Measurements from ENCODE around the gene CSNK1D.
A peak's percentile ranks its signal among the peaks of the same experiment; 100 is the strongest.
"Not testable (repeated sequence)": the region's sequence is repeated elsewhere in the genome, so short reads cannot be mapped to it uniquely, and the experiment has no call there.

The CSNK1D gene

GRCh38 chr17:82214012-82214628 is 59.4 kb downstream of the CSNK1D start:
- H3K9me3 ChIP-seq (ENCODE audit: insufficient read depth, low read length): no peaks in the 10 kb centered on the region
- no peaks in the 10 kb centered on the region for H3K36me3 ChIP-seq (replicated peaks; ENCODE audit: low read depth, low read length)
- peaks cover 14% of the 10 kb centered on the region for H3K79me2 ChIP-seq (ENCODE audit: low read length)
- H3K9ac ChIP-seq (ENCODE audit: low read length): no peak overlapping the region; the same call in 1 of the 2 replicates
- H3K4me3 ChIP-seq (ENCODE audit: low read length): no peak overlapping the region; the same call in 1 of the 2 replicates
- no peak overlapping the region for H2AFZ ChIP-seq (ENCODE audit: low read depth, low read length)
- H3K27me3 ChIP-seq (ENCODE audit: low read depth, low read length): no peaks in the 10 kb centered on the region
- H3K4me2 ChIP-seq (ENCODE audit: low read length): peak overlapping the region; percentile 78
- no peak overlapping the region for H3K27ac ChIP-seq (ENCODE audit: low read length)
- H4K20me1 ChIP-seq (ENCODE audit: insufficient read depth, low read length): no peaks in the 10 kb centered on the region
- TF ChIP-seq EZH2phosphoT487 (IDR thresholded peaks at IDR 0.05; ENCODE audit: low read depth): no peak
- TF ChIP-seq CTCF (IDR thresholded peaks at IDR 0.05; ENCODE audit: low read depth, low read length): no peak
- peaks cover 36% of the 10 kb centered on the region for H3K4me1 ChIP-seq (ENCODE audit: low read length)

- Histone ChIP-seq H2AFZ (ENCODE audit: low read depth, low read length) (no peak overlapping the region; the same call in 1 of the 2 replicates), H3K4me3 (ENCODE audit: low read length) (peak overlapping the region; percentile 92), H3K79me2 (ENCODE audit: low read length) (peaks cover 14% of the 10 kb centered on the region), H3K36me3 (replicated peaks; ENCODE audit: low read depth, low read length) (no peaks in the 10 kb centered on the region), H3K9ac (ENCODE audit: low read length) (peak overlapping the region; percentile 92), H3K4me2 (ENCODE audit: low read length) (peak overlapping the region; percentile 78), H3K27ac (ENCODE audit: low read length) (peak overlapping the region; percentile 47), H3K27me3 (ENCODE audit: low read depth, low read length) (no peaks in the 10 kb centered on the region), H3K9me3 (ENCODE audit: insufficient read depth, low read length) (no peaks in the 10 kb centered on the region), H4K20me1 (ENCODE audit: insufficient read depth, low read length) (no peaks in the 10 kb centered on the region), H3K4me1 (ENCODE audit: low read length) (peaks cover 36% of the 10 kb centered on the region)
- TF ChIP-seq EZH2phosphoT487 (IDR thresholded peaks at IDR 0.05; ENCODE audit: low read depth): no peak
These were observed 60.1 kb downstream of the CSNK1D start for GRCh38 chr17:82213251-82214011.

GRCh38 chr17:82212331-82213250 is 60.9 kb downstream of the CSNK1D start, which contains the start of gene CCDC57:
Gene CCDC57, minus strand, starts transcription at chr17:82212842. Its CDS starts 10,898 bp downstream, at chr17:82201944.
- H3K79me2 ChIP-seq (ENCODE audit: low read length): peaks cover 14% of the 10 kb centered on the region
- TF ChIP-seq EZH2phosphoT487 (IDR thresholded peaks at IDR 0.05; ENCODE audit: low read depth) (no peak), CTCF (IDR thresholded peaks at IDR 0.05; ENCODE audit: low read depth, low read length) (no peak)
- H2AFZ ChIP-seq (ENCODE audit: low read depth, low read length): no peak within 1 kb of the TSS; the same call in 1 of the 2 replicates
- H3K4me2 ChIP-seq (ENCODE audit: low read length): peak within 1 kb of the TSS; percentile 96
- H3K36me3 ChIP-seq (replicated peaks; ENCODE audit: low read depth, low read length): no peaks in the 10 kb centered on the region
- no peaks in the 10 kb centered on the region for H3K27me3 ChIP-seq (ENCODE audit: low read depth, low read length)
- peak within 1 kb of the TSS; percentile 92 for H3K4me3 ChIP-seq (ENCODE audit: low read length)
- peaks cover 34% of the 10 kb centered on the region for H3K4me1 ChIP-seq (ENCODE audit: low read length)
- H3K9ac ChIP-seq (ENCODE audit: low read length): peak within 1 kb of the TSS; percentile 92
- peak within 1 kb of the TSS; percentile 47 for H3K27ac ChIP-seq (ENCODE audit: low read length)
- no peaks in the 10 kb centered on the region for H3K9me3 ChIP-seq (ENCODE audit: insufficient read depth, low read length)
- no peaks in the 10 kb centered on the region for H4K20me1 ChIP-seq (ENCODE audit: insufficient read depth, low read length)

- not testable (repeated sequence) for H4K20me1 ChIP-seq (ENCODE audit: insufficient read depth, low read length); H2AFZ ChIP-seq (ENCODE audit: low read depth, low read length); H3K9me3 ChIP-seq (ENCODE audit: insufficient read depth, low read length); H3K4me2 ChIP-seq (ENCODE audit: low read length); H3K27ac ChIP-seq (ENCODE audit: low read length); H3K27me3 ChIP-seq (ENCODE audit: low read depth, low read length); H3K4me3 ChIP-seq (ENCODE audit: low read length); H3K36me3 ChIP-seq (replicated peaks; ENCODE audit: low read depth, low read length); H3K9ac ChIP-seq (ENCODE audit: low read length)
- peaks cover 14% of the 10 kb centered on the region for H3K79me2 ChIP-seq (ENCODE audit: low read length)
- peaks cover 21% of the 10 kb centered on the region for H3K4me1 ChIP-seq (ENCODE audit: low read length)
These were observed 62.8 kb downstream of the CSNK1D start for GRCh38 chr17:82210655-82211054.
